Keratinocyte (primary cell): ENCODE data around the gene TBXAS1. TPM values are rescaled to one million over a fixed set of nuclear protein-coding genes. Genes with fewer than 3 reads are reported as not detected.

Experiments used
- DNase-seq: peaks from one replicate; pipeline ENCODE4 v3.0.0-alpha.2; 2011; ENCODE audit warnings: low read depth, missing footprints, low spot score
- FAIRE-seq: peaks from 2 replicates; lab custom pipeline; 2011; peaks lifted over from hg19 to GRCh38; lab: Jason Lieb, UNC
- H2AFZ ChIP-seq: 2 replicates; pipeline ENCODE4 v1.6.0; 2012; ENCODE audit warnings: low read length, control low read depth, inconsistent platforms; ENCODE audit not compliant: control insufficient read depth
- H3K27ac ChIP-seq: 2 replicates; pipeline ENCODE4 v1.5.1; 2011; ENCODE audit warnings: low read length; ENCODE audit not compliant: control insufficient read depth, insufficient read depth
- H3K27me3 ChIP-seq: 3 replicates; pipeline ENCODE4 v1.6.0; 2011; ENCODE audit warnings: low read length; ENCODE audit not compliant: control insufficient read depth, insufficient read depth; ENCODE audit errors: extremely low read depth
- H3K36me3 ChIP-seq, 2 experiments: 2 replicates in 1 of 2; 3 replicates in 1 of 2; pipeline ENCODE4 v1.5.1; 2011; ENCODE audit warnings: low read length in 2 of 2, mild to moderate bottlenecking in 1 of 2; ENCODE audit not compliant: control insufficient read depth in 2 of 2, insufficient read depth in 2 of 2; ENCODE audit errors: extremely low read depth in 1 of 2
- H3K4me1 ChIP-seq: 3 replicates; pipeline ENCODE4 v1.5.1; 2011; ENCODE audit warnings: low read length; ENCODE audit not compliant: control insufficient read depth, insufficient read depth; ENCODE audit errors: extremely low read depth
- H3K4me2 ChIP-seq: 3 replicates; pipeline ENCODE4 v1.6.0; 2011; ENCODE audit warnings: low read depth, low read length; ENCODE audit not compliant: control insufficient read depth, insufficient read depth; ENCODE audit errors: extremely low read depth
- H3K4me3 ChIP-seq, 3 experiments: fragments of 200-600 bp in 1 of 3; sonication (generic) in 1 of 3; 2 replicates in 2 of 3; 3 replicates in 1 of 3; pipeline ENCODE4 v1.5.1; 2011 to 2016; ENCODE audit warnings: low read length in 3 of 3, mild to moderate bottlenecking in 3 of 3, control low read depth in 2 of 3, inconsistent platforms in 1 of 3, low read depth in 1 of 3, mixed read lengths in 1 of 3, mixed run types in 1 of 3, moderate library complexity in 1 of 3; ENCODE audit not compliant: control insufficient read depth in 2 of 3, insufficient read depth in 2 of 3; ENCODE audit errors: extremely low read depth in 1 of 3
- H3K79me2 ChIP-seq: 2 replicates; pipeline ENCODE4 v1.6.0; 2012; ENCODE audit warnings: low read length; ENCODE audit not compliant: control insufficient read depth, insufficient read depth
- H3K9ac ChIP-seq: 3 replicates; pipeline ENCODE4 v1.6.0; 2011; ENCODE audit warnings: low read length; ENCODE audit not compliant: control insufficient read depth, insufficient read depth; ENCODE audit errors: extremely low read depth
- H3K9me1 ChIP-seq: 3 replicates; pipeline ENCODE4 v1.6.0; 2011; ENCODE audit warnings: low read length; ENCODE audit not compliant: control insufficient read depth, insufficient read depth; ENCODE audit errors: extremely low read depth
- H3K9me3 ChIP-seq: 2 replicates; pipeline ENCODE4 v1.5.1; 2012; ENCODE audit warnings: low read depth, low read length; ENCODE audit not compliant: control insufficient read depth
- H4K20me1 ChIP-seq: 3 replicates; pipeline ENCODE4 v1.6.0; 2011; ENCODE audit warnings: low read length; ENCODE audit not compliant: control insufficient read depth, insufficient read depth; ENCODE audit errors: extremely low read depth
- EZH2 ChIP-seq: IDR thresholded peaks from one replicate; pipeline ENCODE4 v1.6.1; 2012; ENCODE audit warnings: inconsistent platforms, mild to moderate bottlenecking, low read length, moderate library complexity
- dilution Hi-C: fragments of 300-500 bp; cut with MboI; formaldehyde crosslinking; loops from one replicate; pipeline ENCODE4 v1.7.0; 2020; ENCODE audit warnings: low sequenced_read_pairs; ENCODE audit not compliant: extremely low pct_ligation_motif_present
- polyA plus RNA-seq, 5 experiments: library from polyadenylated mRNA; depleted of rRNA in 3 of 5; stranded (reverse) in 3 of 5; stranded (forward) in 1 of 5; unstranded in 1 of 5; fragments of >200 nt; gene quantifications; 1 replicate in 1 of 5; 2 replicates in 3 of 5; 3 replicates in 1 of 5; pipeline versions ENCODE4 v1.2.1 to v1.2.3, GENCODE V29; 2011 to 2012; ENCODE audit warnings: missing spikeins in 2 of 5, low read depth in 1 of 5, low replicate concordance in 1 of 5
- TF ChIP-seq, protein P1 (sequence below), 3 experiments: IDR thresholded peaks in 1 of 3; conservative IDR thresholded peaks in 1 of 3; optimal IDR thresholded peaks in 1 of 3; 2 replicates in 2 of 3; 3 replicates in 1 of 3; pipeline versions ENCODE3 to v1.5.1; 2011; ENCODE audit warnings: low read length in 3 of 3, mild to moderate bottlenecking in 3 of 3, moderate library complexity in 2 of 3, control low read depth in 1 of 3, inconsistent platforms in 1 of 3; ENCODE audit not compliant: insufficient read depth in 2 of 3; ENCODE audit errors: extremely low read depth in 1 of 3

TBXAS1 gene
- polyA plus RNA-seq, 1 donor (not counting 4 experiments of a cell fraction or from before 2014, with no cell fraction given), result 2.9 TPM

DNA sequence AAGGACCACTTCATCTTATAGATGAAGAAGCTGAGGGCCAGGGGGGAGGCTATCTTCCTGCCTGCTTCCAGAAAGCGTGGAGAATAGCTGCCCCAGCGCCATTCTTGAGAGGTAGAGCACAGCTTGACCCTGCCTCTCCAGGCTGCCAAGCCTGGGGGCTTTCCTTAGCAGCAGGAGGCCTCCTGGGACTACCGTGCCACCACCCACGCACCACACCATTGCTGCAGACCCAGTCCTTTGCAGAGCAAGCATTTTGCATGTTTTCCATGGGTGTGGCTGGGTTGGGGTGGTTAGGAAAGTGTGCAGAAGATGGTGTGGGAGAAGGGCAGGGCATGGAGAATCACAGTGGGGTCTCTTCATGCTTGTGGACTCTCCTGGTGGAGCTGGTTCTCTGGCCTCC is 64.9 kb downstream of the TBXAS1 start:
- H3K9me1 ChIP-seq, result no peaks in the 10 kb centered on the region
- no peak overlapping the region for H2AFZ ChIP-seq
- dilution Hi-C loops, result no loop called here

DNA sequence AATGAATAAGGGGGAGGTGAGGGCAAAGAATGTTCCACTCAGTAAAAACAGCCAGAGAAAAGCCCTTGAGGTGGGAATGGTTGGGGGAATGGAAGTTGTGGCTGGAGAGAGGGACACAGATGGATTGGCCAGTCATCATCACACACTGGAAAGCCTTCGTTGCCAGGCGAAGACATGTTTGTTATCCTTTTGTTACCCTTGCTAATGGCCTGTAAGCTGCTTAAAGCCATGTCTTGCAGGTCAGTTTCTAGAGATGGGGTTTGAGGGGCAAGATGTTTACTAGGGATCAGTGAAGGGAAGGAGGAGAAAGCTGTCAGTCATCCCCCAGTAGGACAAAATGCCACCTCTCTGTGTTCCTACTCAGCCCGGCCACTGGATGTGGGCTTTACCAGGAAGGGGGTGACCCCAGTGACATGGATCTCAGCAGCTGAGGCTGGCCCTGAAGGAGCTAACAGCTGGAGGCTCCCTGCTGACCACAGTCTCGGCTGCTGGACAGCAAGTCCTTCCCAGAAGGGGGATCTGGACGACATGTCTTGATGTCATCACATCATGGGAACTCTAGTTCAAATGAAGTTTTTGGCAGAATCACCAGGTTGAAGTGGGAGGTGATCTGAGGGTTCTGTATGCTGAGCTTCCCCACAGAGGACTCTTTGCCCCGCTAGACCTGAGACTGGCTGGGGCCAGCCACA is 66.2 kb downstream of the TBXAS1 start:
- no peak overlapping the region for H3K4me3 ChIP-seq
- no peaks in the 10 kb centered on the region for H4K20me1 ChIP-seq
- H3K27ac ChIP-seq, result no peak overlapping the region
- H3K9ac ChIP-seq, result no peak overlapping the region
- no peak overlapping the region for H3K4me2 ChIP-seq
- H3K9me1 ChIP-seq, result no peaks in the 10 kb centered on the region
- H3K9me3 ChIP-seq, result no peaks in the 10 kb centered on the region
- no peak overlapping the region for H2AFZ ChIP-seq
- DNase-seq (no peak), FAIRE-seq (no peak)
- dilution Hi-C loops, result no loop called here
- H3K36me3 ChIP-seq, result no peaks in the 10 kb centered on the region
- TF ChIP-seq, protein P1, sequence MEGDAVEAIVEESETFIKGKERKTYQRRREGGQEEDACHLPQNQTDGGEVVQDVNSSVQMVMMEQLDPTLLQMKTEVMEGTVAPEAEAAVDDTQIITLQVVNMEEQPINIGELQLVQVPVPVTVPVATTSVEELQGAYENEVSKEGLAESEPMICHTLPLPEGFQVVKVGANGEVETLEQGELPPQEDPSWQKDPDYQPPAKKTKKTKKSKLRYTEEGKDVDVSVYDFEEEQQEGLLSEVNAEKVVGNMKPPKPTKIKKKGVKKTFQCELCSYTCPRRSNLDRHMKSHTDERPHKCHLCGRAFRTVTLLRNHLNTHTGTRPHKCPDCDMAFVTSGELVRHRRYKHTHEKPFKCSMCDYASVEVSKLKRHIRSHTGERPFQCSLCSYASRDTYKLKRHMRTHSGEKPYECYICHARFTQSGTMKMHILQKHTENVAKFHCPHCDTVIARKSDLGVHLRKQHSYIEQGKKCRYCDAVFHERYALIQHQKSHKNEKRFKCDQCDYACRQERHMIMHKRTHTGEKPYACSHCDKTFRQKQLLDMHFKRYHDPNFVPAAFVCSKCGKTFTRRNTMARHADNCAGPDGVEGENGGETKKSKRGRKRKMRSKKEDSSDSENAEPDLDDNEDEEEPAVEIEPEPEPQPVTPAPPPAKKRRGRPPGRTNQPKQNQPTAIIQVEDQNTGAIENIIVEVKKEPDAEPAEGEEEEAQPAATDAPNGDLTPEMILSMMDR (optimal IDR thresholded peaks at IDR 0.05 in 1 of 3, IDR thresholded peaks at IDR 0.05 in 1 of 3, conservative IDR thresholded peaks at IDR 0.05 in 1 of 3; ENCODE audit: extremely low read depth in 1 of 3, insufficient read depth in 2 of 3, low read length in 3 of 3), result no peak
- no peak for TF ChIP-seq EZH2
- H3K79me2 ChIP-seq, result no peaks in the 10 kb centered on the region
- peaks cover 3% of the 10 kb centered on the region for H3K27me3 ChIP-seq
- H3K4me1 ChIP-seq, result no peaks in the 10 kb centered on the region

More for the DNA sequence above, 64.9 kb downstream of the TBXAS1 start:
- H3K27me3 ChIP-seq, result peaks cover 3% of the 10 kb centered on the region
- DNase-seq (no peak), FAIRE-seq (no peak)
- H3K4me1 ChIP-seq, result peaks cover 6% of the 10 kb centered on the region
- TF ChIP-seq EZH2, result no peak
- TF ChIP-seq, protein P1 (optimal IDR thresholded peaks at IDR 0.05 in 1 of 3, IDR thresholded peaks at IDR 0.05 in 1 of 3, conservative IDR thresholded peaks at IDR 0.05 in 1 of 3; ENCODE audit: extremely low read depth in 1 of 3, insufficient read depth in 2 of 3, low read length in 3 of 3), result no peak
- H3K9ac ChIP-seq, result no peak overlapping the region
- no peak overlapping the region for H3K4me3 ChIP-seq
- no peaks in the 10 kb centered on the region for H3K79me2 ChIP-seq
- H4K20me1 ChIP-seq, result no peaks in the 10 kb centered on the region
- no peak overlapping the region for H3K27ac ChIP-seq
- no peaks in the 10 kb centered on the region for H3K9me3 ChIP-seq
- no peaks in the 10 kb centered on the region for H3K36me3 ChIP-seq
- no peak overlapping the region for H3K4me2 ChIP-seq
